ENCODE results near the gene ZBED5. TPM values are rescaled to one million over a fixed set of nuclear protein-coding genes. Genes with fewer than 3 reads are reported as not detected.
"Not testable (repeated sequence)": the region's sequence is repeated elsewhere in the genome, so short reads cannot be mapped to it uniquely, and the experiment has no call there.

ZBED5 gene
- total RNA-seq, 1 donor from 2014 or later: 45.5 TPM

DNA sequence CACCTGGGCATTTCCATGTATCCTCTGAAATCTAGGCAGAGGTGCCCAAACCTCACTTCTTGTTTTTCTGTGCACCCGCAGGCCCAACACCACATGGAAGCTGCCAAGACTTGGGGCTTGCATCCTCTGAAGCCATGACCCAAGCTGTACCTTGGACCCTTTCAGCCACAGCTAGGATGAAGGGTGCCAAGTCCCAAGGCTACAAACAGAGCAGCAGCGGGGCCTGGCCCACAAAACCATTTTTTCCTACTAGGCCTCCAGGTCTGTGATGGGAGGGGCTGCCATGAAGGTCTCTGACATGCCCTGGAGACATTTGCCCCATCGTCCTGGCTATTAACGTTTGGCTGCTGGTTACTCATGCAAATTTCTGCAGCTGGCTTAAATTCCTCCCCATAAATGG, 28.7 kb downstream of the ZBED5 start:
- no peak for ATAC-seq

GRCh38 chr11:10828402-10828801, 29.5 kb downstream of the ZBED5 start:
- TF ChIP-seq, protein P1, sequence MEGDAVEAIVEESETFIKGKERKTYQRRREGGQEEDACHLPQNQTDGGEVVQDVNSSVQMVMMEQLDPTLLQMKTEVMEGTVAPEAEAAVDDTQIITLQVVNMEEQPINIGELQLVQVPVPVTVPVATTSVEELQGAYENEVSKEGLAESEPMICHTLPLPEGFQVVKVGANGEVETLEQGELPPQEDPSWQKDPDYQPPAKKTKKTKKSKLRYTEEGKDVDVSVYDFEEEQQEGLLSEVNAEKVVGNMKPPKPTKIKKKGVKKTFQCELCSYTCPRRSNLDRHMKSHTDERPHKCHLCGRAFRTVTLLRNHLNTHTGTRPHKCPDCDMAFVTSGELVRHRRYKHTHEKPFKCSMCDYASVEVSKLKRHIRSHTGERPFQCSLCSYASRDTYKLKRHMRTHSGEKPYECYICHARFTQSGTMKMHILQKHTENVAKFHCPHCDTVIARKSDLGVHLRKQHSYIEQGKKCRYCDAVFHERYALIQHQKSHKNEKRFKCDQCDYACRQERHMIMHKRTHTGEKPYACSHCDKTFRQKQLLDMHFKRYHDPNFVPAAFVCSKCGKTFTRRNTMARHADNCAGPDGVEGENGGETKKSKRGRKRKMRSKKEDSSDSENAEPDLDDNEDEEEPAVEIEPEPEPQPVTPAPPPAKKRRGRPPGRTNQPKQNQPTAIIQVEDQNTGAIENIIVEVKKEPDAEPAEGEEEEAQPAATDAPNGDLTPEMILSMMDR (IDR thresholded peaks at IDR 0.05): no peak
- intact Hi-C loops (cut with DNase I): no loop called here
- H3K4me1 ChIP-seq: no peaks in the 10 kb centered on the region

More for the DNA sequence above, 28.7 kb downstream of the ZBED5 start:
- Histone ChIP-seq H3K9me3 (no peaks in the 10 kb centered on the region), H3K36me3 (no peaks in the 10 kb centered on the region), H3K4me3 (no peak overlapping the region), H3K27me3 (ENCODE audit: low read depth) (no peaks in the 10 kb centered on the region), H3K27ac (no peak overlapping the region), H3K4me1 (no peaks in the 10 kb centered on the region)
- DNase-seq: no peak
- intact Hi-C loops (cut with DNase I): no loop called here
- TF ChIP-seq, protein P1 (IDR thresholded peaks at IDR 0.05): no peak

GRCh38 chr11:10824888-10825287, 33.0 kb downstream of the ZBED5 start:
- Histone ChIP-seq H3K27me3 (ENCODE audit: low read depth) (no peaks in the 10 kb centered on the region), H3K36me3 (no peaks in the 10 kb centered on the region), H3K4me3 (no peak overlapping the region), H3K27ac (no peak overlapping the region), H3K9me3 (no peaks in the 10 kb centered on the region), H3K4me1 (no peaks in the 10 kb centered on the region)
- ATAC-seq (peak in 1 of 2 donors; percentile 25), DNase-seq (no peak)
- TF ChIP-seq, protein P1 (IDR thresholded peaks at IDR 0.05): no peak
- intact Hi-C loops (cut with DNase I): no loop called here

More at GRCh38 chr11:10828402-10828801, 29.5 kb downstream of the ZBED5 start:
- H3K9me3 ChIP-seq: no peaks in the 10 kb centered on the region
- no peaks in the 10 kb centered on the region for H3K36me3 ChIP-seq
- ATAC-seq (no peak), DNase-seq (no peak)
- no peak overlapping the region for H3K27ac ChIP-seq
- no peaks in the 10 kb centered on the region for H3K27me3 ChIP-seq (ENCODE audit: low read depth)
- no peak overlapping the region for H3K4me3 ChIP-seq

GRCh38 chr11:10823152-10823579, 34.7 kb downstream of the ZBED5 start:
- no peak overlapping the region for H3K4me3 ChIP-seq
- H3K4me1 ChIP-seq: no peaks in the 10 kb centered on the region

DNA sequence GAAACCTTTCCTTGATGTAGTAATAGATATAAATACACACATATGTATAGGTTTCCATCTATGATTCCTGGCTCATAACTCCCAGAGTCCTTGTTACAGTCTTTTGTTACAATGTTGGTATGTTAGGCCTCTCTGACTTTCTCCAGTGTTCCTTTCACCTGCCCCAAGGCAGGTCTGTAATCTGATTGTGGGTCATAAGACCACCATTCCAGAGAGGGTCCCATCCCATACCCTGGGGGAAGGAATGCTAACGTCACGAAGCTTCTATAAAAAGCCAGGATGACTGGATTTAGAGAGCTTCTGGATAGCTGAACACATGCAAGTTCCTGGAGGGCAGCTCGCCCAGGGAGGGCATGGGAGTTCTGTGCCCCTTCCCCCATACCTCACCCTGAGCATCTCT, 35.4 kb downstream of the ZBED5 start:
- ATAC-seq: not testable (repeated sequence)

More at GRCh38 chr11:10823152-10823579, 34.7 kb downstream of the ZBED5 start:
- peak; percentile 16 to 19 for ATAC-seq
- TF ChIP-seq, protein P1 (IDR thresholded peaks at IDR 0.05): no peak
- no peak for DNase-seq
- H3K36me3 ChIP-seq: no peaks in the 10 kb centered on the region
- no peaks in the 10 kb centered on the region for H3K27me3 ChIP-seq (ENCODE audit: low read depth)
- no peaks in the 10 kb centered on the region for H3K9me3 ChIP-seq
- H3K27ac ChIP-seq: peak overlapping the region; percentile 14
- intact Hi-C loops (cut with DNase I): no loop called here

GRCh38 chr11:10818594-10818993, 39.3 kb downstream of the ZBED5 start:
- no peak for DNase-seq
- no peaks in the 10 kb centered on the region for H3K27me3 ChIP-seq (ENCODE audit: low read depth)
- no peak overlapping the region for H3K27ac ChIP-seq
- intact Hi-C loops (cut with DNase I): no loop called here
- H3K4me3 ChIP-seq: no peak overlapping the region
- H3K36me3 ChIP-seq: no peaks in the 10 kb centered on the region
- TF ChIP-seq, protein P1 (IDR thresholded peaks at IDR 0.05): no peak
- no peaks in the 10 kb centered on the region for H3K9me3 ChIP-seq
- H3K4me1 ChIP-seq: no peaks in the 10 kb centered on the region
- ATAC-seq: no peak

More for the DNA sequence above, 35.4 kb downstream of the ZBED5 start:
- H3K4me1 ChIP-seq; H3K27ac ChIP-seq; H3K36me3 ChIP-seq; H3K27me3 ChIP-seq (ENCODE audit: low read depth); DNase-seq; intact Hi-C loops (cut with DNase I); H3K9me3 ChIP-seq; H3K4me3 ChIP-seq: not testable (repeated sequence)
